DLD1 (cell line): ENCODE measurements around the gene AQP4.

Experiments used
- in situ Hi-C: cut with HindIII; loops from 2 replicates; pipeline ENCODE4 v1.10.0; 2017; ENCODE audit warnings: low sequenced_read_pairs

Gene AQP4

DNA sequence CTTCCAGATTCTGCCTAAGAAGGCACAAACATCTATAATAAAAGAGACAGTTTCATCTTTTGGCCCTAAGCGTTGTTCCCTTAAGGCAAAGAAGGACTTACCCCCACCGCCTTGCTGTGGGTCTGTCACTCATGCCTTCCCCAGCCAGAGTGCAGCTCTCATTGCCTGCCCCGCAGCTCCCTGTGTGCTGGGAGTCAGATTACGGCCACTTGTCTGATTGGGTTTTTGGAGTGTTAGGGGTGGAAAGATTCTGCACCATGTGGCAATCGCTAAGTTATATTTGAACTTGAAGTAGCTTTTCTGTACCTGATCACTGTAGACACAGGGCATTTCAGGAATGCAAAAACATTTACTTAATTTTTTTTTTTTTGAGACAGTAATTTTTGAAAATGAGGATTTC, at the start of gene AQP4:
AQP4 (minus strand) TSS at position 151 of the 400 bp plus-strand sequence; CDS start at position 133, 18 bp downstream.
- in situ Hi-C loops, result no loop called here

GRCh38 chr18:26911840-26912239, 46.3 kb upstream of the AQP4 start:
- in situ Hi-C loops, result no loop called here

DNA sequence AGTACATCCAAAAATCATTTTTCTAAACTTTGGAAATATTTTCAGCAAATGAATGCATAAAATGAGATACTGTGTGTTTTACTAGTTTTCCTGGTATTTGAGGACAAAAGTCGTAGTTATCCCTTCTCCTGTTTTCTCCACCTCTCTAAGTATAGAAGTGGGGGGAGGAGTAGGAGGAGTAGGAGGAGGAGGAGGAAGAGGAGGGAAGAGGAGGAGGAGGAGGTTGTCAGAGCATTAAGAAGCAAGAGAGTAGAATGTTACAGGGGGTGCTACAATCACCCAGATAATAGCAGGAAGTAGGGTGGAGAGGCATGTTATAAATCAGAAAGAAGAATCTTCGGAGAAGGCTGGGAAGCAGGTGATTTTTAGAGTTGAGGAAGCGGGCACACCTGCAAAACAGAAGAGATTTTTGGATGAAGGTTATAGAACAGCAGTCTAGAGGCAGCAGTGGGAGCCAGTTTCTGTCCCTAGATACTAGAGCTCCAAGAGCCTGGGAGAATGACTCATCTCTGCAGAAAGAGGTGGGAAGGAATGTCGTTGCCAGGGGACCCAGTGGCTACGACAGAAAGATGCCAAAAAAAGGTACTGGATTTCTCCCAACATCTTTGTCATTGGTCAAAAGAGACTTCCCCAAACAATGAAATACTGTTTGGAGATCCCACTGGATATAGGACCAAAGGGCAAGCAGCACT, 44.2 kb upstream of the AQP4 start:
- in situ Hi-C loops, result no loop called here

- in situ Hi-C loops, result no loop called here
Observed at GRCh38 chr18:26908906-26909305, 43.4 kb upstream of the AQP4 start.

DNA sequence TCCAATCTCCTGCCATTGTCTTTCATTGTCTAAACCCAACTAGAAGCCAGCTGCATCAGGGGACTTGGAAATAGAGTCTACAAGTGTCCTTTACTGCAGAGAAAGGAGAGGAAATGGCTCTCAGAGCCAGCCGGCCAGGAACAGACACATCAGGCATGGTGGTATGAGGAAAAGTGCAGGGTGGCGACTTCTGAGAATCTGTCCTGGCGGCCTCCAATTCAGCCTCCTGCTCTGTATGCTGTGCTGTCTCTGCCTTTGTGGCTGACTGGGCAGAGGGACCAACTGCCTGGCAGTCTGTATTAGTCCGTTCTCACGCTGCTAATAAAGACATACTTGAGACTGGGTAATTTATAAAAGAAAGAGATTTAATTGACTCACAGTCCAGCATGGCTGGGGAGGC, 36.8 kb upstream of the AQP4 start:
- in situ Hi-C loops, result no loop called here

DNA sequence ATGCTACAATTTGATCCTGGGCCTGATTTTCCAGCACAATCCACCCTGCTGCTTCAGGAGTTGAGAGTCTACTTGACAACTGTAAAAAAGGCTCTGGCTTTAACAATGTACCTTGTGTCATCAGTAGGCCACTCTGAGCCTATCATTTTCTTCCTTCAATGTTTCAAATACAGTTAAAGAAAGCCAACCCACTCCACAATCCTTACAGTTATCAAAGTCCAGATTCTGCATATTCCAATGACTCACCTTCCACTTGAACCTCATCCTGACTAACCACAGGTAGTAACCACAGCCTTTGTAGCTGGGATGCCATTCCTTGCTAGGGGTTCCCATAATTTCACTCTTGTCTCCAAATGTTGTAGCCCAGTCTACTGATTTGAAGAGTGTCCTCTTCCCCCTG, 35.5 kb upstream of the AQP4 start:
- in situ Hi-C loops, result no loop called here

DNA sequence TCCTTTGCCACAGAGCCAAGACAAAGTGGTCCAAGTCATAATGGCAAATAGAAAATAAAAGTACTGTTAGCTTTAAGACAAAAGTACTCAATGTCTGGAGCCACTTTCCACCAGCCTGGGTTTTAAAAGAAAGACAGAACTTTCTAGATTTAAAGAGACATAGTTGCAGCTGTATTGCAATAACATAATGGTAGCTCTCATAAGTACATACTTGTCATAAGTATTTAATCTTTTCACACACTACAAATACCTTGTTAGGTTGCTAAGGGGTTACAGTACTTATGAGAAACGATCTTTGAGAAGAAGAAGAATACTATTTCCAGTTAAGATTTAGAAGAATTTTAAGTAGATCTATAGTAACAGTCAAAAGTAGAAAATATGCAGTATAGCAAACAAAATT, 28.9 kb upstream of the AQP4 start:
- in situ Hi-C loops, result no loop called here

DNA sequence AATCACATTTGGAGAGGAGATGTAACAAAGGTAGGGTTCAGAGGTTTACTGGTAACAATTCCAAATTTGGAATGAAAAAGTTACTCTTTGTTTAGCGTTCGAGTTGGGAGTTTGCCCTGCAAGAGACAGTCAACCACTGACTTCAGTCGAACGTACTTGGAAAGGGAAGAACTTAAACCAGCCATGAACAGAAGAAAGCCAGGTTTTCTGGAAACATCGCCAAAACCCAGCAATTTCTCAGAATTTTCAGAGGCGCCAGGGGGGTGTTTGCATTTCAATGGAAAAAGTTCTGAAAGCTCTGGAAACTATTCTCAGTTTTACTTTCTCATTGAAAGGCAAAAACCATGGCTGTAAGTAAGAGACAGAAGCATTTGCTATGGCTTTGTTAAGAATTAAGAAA, 28.5 kb upstream of the AQP4 start:
- in situ Hi-C loops, result no loop called here

DNA sequence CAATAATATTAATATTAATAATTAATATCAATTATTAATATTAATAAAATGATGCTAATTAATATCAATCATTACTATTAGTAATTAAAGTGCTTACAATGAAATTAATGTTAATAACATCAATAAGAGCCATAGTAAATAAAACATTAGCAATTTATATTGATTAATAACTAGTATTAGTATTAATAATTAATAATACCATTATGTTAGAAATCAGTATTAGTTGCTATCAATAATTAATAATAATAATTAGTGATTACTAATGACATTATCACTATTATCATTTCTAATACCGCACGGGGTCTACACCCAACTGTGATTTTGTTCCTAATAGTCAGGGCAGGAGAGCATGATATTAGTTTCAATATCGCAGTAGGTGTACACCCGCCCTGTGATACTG, 22.8 kb upstream of the AQP4 start:
- in situ Hi-C loops, result no loop called here

DNA sequence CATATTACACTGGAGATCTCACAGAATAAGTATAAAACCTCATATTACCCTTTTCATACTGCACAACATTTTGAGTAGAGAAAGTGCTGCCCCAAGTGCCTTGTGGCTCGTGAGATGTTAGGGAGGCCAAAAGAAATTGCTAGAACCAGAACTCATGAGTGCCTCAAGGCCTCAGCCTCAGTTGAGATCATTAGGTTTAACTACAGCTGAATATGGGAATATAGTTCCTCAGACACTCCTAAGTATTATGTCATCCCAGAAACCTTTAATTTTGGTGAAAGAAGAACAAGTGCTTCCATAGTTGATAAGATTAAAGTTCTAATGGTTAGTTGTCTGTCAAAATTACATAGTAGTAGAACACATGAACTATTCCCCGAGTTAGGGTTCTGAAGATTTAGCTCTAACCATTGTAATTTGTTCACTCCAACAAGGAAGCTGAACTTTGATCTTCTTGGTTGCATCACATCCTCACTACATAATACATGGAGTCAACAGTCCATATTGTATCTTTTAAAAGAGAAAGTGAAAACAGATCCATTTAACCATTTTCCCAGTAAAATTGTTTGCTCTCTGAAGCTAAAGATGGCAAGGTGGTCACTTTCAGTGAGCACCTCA, 9.6 kb upstream of the AQP4 start:
- in situ Hi-C loops, result no loop called here

DNA sequence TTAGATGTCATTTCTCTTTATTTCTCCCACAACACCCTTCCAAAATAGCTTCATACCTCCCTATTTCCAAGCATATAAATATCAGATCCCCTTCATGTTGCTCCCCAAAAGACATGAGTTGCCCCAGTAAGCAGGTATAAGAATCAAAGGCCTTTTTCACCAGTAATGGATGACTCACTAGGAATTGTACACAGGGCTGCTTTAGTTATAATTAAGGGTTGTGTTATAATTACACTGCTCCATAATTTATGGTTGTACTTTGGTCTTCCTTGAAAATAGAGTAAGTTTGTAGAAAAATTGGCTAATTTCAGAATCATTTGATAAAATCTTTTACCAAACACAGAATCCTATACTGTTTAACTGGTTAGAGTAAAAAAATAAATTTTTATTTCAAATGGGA, 8.8 kb upstream of the AQP4 start:
- in situ Hi-C loops, result no loop called here

DNA sequence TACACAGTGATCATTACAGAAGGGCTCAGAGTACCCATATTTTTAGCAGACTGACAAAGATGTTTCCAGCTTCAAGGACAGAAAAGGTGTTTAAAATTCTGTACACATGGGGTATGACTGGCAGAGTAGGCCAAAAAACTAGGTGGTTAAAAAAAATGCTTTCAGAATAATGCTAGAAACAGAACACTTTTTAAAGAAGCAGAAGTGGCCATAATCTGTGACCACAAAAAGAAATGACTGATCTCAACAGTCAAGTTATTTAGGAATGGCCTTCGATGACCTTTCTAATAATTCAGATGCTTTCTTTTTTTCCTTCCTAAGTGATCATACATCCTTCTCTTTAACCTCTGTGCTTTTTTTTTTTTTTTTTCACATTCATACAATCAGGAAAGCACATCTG, 4.1 kb upstream of the AQP4 start:
- in situ Hi-C loops, result no loop called here

DNA sequence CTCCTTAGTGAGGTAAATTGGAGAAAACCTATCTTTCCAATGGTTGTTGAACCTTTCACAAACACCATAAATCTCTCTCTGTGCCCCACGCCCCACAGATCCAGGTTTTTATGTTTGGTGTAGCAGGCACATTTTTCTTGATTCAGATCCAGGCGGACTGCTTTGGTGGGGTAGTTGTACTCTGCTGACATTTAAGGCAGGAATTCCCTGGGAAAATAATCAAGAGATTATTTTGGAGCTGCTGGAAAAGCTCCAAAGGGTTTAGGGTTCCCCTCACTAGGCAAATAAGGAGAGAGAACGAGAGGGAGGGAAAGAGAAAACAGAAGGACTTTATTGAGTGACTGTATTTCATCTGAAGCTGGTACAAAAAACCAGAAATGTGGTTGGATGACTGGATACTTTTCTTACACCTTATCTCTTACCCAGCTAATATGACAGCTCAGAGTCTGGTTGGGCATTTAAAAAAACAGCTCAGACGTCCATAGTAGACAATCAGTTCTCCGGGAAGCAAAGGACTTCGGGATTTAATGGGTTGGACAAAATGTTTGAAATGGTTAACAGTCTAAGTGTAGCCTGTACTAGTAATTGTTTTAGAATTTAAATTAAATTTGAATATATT, 3.6 kb upstream of the AQP4 start:
- in situ Hi-C loops, result no loop called here

DNA sequence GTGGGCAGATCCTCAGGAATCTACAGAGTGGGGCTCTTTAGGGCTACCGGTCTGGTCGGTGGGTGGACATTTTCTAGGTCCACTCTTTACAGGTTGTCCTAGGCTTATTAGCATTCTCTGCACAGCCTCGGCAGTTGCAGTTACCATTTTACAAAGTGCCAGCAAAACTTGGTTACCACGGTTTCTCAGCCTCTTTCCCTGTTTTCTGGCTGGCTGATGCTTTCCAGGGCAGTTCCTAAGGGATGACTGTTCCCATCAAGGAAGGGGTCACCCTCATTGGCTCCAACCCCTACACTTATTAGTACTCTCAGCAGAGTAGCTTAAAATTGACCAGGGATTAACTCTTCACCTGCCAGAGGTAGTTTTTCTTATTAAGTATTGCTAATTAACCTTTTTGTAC, 2.0 kb upstream of the AQP4 start:
- in situ Hi-C loops, result no loop called here

- in situ Hi-C loops, result no loop called here
Observed at GRCh38 chr18:26864658-26865057, 849 bp downstream of the AQP4 start.

DNA sequence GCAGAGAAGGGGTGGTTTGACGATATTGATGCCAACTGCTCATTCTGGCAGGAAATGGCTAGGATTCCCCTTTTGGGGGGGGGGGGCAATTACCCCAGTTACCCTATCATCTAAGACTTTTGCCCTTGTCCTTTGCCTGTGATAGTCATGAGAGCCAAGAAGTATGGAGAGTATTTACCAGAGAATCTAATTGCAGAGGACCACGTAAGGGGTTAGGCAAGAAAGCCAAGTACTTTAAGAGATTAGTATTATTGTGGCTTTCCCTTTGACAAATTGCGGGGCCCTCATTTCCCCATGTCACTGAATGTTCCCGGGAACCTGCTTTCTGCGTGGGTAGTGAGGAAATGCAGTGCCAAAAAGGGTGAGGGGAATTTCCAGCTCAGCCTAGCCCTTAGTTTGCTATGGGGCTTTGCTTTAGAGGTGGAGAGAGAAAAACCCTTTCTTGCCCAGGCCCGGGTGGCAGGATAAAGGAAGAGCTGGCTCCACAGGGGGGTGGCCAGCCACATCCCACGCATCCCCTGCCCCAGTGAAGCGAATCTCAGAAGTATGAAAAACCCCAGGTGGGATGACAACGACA, 1.5 kb downstream of the AQP4 start:
- in situ Hi-C loops, result no loop called here

DNA sequence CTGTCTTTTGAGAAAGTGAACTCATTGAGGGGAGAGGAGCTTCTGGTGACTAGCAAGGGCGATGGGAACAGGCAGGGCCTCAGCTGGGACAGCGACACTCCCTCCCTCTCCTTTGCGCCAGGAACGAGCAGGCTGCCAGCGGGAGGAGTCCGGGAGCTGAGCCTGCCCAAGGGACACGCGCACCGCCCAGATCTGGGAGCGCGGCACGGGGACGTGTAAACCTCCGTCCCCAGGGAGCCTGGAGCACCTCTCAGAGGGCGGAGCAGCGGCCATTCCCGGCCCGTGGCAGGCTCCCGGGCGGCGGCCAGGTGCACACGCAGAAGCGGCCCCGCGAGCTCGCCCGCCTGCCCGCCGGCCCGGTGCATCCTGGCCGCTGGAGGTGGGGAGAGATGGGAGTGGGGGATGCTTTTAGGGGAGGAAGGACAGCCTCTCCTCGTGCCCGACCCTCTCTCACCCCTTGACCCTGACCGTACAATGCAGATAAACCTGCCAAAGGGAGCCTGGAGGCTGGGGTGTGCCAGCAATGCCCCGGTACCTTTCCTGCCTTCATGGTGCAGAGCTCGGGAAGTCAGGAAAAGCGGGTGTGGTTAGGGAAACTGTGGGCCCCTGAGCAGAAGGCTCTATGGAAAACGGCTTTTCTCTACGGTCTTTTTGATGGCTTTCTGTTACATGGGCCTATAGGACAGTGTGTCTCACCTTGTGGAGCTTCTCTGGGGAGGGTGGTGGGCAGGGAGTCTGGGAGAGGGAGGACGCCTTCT, 2.2 kb downstream of the AQP4 start:
- in situ Hi-C loops, result no loop called here

- in situ Hi-C loops, result no loop called here
Observed at GRCh38 chr18:26862084-26862483, 3.4 kb downstream of the AQP4 start.

GRCh38 chr18:26854292-26854881, 11.1 kb downstream of the AQP4 start:
- in situ Hi-C loops, result no loop called here

DNA sequence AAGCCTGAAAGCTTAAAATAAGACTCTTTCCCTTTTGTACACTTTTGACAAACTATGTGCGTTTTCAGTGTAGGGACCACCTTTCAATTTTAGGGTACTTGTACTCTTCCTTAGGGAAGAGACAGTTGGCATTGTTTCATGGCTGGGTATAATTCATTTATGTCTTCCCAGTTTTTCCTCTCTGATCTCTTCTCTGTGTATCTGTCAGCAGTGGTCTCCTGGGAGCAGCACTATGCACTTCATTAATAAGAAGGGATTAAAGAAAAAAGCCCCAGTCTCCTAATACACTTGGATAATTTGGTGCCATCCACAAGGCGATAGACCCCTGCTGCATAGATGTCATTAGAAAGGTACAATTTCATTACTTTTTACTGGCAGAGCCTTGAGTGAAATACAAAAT, 12.1 kb downstream of the AQP4 start:
- in situ Hi-C loops, result no loop called here

DNA sequence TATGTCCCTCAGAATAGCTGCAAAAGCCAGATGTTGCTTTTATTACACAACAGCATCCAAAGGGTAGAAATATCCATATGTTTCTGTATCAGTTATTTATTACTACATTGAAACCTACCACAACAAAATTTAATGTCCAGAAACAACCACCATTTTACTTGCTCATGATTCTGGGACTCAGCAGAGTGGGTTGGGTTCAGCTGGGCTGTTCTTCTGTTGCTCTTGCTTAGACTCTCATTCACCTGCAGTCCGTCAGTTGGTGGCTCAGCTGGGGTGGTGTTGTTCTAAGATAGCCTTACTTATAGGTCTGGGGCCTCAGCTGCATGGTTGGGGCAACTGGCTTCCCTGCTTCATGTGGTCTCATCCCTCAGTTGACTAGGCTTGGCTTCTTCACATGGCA, 21.7 kb downstream of the AQP4 start:
- in situ Hi-C loops, result no loop called here
